A204.1 (cell line): ENCODE measurements around the gene TNFRSF18.

ENCODE experiments used
- FAIRE-seq: peaks from 2 replicates; lab custom pipeline; 2012; peaks lifted over from hg19 to GRCh38; lab: Jason Lieb, UNC

The TNFRSF18 gene

DNA sequence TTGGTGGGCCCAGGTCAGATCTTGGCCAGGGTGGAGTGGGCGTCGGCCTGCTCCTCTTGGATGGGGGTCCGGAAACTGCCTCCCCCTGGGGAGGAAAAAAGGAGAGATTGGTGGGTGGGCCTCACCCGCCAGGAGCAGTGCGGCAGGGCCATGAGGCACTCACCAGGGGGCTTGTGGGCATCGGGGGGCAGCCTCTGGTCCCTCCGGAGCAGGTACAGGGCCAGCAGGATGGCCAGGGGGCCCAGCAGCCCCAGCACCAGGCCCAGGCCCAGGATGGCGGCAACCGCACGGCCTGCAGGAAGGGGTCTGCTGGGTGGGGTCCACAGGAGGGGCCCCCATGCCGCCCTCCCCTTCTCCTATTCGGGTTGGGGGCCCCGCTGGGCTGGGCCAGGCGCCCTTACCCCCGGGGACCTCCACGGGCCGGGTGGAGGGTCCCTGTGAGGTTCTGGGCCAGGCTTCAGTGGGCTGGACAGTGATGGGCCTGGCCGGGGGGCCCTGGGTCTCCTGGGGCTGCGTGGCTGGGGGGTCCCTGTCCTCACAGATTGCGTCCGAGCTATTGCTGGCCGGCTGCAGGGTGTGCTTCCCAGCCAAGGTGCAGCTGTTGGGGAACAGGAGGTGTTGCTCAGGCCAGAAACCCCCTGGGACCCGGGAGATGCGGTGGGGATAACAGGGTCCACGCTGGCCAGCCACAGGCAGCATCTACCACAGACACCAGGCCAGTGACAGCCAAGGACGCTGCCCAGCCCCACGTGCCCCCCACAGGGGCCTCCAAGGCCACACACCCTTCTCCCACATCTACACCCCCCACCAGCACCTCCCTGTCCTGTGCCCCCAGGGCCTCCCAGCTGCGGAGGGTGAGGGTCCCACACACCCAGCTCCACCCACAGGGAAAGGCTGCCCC lies 5.4 kb upstream of the TNFRSF18 start:
- FAIRE-seq = no peak

DNA sequence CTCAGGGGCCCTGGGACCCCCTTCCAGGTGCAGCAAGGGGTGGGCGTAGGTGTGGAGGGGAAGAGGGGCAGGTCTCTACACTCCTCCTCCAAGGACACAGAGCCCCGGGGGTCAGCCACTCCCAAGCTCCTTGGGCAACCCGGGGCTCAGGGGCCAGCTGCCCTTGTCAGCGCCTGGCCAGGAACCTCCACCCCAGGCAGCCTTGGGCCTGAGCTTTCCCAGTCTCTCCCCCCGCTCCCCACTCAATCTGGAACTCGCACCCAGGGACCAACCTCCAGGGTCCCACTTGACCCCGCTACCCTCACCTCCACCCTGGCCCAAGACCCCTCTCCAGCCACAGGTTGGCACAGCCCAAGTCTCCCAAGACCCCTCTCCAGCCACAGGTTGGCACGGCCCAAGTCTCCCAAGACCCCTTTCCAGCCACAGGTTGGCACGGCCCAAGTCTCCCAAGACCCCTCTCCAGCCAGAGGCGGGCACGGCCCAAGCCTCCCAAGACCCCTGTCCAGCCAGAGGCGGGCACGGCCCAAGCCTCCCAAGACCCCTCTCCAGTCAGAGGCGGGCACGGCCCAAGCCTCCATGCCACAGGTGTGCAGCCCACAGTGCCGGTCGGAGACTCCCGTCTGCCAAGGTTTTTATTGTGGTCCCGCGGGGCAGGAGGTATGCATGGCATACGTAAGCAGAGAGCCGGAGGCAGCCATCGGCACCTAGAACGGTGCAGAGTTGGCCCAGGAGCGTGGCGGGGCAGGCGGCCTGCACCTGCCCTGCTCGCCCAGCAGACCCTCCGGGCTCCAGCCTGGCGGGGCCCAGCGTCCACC lies 4.5 kb upstream of the TNFRSF18 start:
- no peak for FAIRE-seq

DNA sequence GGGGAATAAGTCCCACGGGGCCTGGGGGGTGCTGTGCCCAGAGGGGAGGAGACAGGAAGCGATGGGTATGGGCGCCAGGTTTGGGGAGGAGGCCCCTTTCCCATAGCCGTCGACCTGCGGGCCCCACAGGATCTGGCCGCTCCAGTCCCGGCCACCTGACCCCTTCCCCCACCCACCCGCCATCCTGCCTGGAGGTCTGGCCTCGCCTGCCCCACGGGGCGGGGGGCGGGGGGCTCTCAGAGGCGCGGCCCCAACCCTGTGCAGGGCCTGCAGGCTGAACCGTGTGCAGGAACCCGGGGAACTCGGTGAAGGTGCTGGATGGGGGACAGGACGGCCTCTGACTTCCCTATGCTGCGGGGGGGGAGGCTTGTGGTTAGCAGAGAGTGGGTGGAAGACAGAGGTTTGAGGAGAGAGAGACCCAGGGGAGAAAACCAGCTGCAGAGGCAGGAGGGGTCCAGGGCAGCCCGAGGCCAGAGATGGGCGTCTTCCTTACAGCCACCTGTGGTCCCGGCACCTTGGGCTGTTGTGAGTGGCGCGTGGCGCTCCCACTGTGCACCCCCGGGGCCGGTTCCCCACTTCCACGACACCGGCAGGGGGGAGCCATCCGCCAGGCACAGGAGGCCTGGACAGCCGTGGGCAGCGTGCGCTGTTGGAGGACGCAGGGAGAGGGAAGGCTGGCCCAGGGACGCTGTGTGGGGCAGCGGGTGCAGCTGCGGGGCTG lies 2.5 kb upstream of the TNFRSF18 start:
- FAIRE-seq = no peak

DNA sequence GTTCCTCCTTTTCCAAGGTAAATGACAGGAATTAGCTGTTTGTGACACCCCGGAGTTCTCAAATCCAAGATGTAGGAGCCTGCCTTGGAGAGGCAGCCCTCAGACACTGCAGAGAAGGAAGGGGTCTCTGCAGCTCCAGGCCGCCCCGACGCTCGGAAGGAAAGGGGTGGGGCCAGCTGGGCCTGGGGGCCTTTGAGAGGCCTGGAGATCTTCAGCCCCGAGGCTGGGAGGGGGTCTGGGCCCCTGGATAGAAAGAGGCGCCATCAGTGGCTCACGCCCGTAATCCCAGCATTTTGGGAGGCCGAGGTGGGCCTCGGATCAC lies 1.1 kb upstream of the TNFRSF18 start:
- no peak for FAIRE-seq

DNA sequence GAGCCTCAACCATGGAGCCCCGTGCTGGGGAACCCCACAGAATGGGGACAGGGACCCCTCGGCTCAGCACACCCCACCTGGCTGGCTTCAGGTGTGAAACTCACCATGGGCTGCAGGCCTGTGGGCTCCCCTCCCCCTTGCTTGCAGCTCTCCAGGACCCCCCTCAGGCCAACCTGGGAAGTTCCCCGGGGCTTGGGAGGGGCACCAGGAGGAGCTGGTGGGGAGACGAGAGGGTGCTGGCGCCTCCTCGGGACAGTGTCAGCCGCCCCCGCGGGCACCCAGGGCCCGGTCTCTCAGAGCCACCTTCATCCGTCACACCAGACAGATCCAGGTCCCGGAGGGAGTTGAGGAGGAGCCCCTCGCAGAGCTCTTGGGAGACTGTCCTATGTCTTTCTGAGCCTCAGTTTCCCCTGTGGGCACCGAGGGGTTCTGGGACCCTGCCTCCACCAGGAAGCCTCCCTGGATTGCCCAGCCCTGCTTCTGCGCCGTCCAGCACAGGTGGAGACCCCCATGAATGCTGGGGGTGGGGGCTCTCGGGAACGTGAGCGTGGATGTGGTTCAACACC lies 657 bp upstream of the TNFRSF18 start:
- FAIRE-seq = no peak

DNA sequence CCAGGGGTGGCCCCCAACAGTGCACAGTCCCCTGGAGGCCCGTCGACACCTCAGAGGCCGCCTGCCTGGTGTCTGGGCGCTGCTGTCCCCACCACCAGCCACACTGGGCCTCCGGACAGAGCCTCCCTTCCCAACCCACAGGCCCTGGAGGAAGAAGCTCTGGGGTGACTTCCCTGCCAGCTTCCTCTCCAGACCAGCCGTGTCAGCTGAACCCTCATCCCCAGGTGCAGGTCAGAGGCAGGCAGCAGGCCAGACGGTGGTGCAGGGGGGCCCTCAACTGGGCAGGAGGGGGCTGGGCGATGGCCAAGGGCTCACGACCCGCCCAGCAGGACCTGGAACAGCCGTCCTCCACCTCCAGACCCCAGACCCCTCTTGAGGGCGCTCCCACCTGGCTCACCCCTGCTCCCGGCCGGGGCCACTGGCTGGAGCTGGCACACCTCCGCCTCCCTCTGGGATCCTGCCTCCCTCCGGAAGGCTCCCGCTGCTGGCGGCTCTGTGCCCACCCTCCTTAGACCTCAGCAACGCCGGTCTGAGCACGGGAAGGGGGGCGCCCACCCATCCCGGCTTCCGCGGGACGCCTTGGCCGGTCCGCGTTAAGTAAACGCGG lies 520 bp downstream of the TNFRSF18 start:
- FAIRE-seq = no peak

GRCh38 chr1:1204998-1205768 lies 1.2 kb downstream of the TNFRSF18 start:
- FAIRE-seq = no peak

GRCh38 chr1:1204425-1204920 lies 1.9 kb downstream of the TNFRSF18 start:
- no peak for FAIRE-seq

GRCh38 chr1:1203561-1204424 lies 2.6 kb downstream of the TNFRSF18 start:
- FAIRE-seq = no peak

DNA sequence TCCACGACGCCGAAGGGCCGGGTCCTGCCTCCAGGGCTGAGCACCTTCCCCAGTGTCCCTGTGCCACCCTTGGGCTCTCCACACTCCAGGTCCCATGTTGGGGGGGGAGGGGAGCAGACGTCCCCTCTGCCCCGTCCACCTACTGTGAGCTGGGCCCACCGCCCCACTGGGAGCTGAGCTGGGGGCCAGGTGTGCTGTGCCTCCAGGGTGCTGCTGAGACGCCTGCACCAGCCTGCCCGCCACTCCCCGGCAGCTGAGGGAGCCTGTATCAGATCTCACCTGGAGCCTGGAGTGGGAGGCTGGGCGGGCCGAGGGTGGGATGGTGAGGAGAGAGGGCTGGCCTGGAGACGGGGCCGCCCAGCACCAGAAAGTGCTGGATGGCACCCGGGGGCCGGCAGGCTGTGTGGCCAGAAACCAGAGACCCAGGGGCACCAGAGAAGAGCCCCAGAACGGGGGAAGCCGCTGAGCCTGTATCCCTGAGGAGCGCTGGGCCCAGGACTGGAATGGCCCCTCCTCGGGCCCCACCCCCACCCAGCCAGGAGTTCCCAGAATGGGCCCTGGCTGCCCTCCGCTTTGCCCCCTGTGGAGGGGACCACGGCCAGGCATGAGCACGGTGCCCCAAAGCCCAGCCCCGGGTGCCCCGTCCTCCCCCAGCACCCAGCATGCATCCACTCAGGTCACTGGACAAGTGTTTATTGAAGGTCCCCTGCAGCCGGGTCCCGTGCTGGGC lies 3.4 kb downstream of the TNFRSF18 start:
- no peak for FAIRE-seq

GRCh38 chr1:1200876-1201810 lies 5.2 kb downstream of the TNFRSF18 start:
- FAIRE-seq = no peak

GRCh38 chr1:1199961-1200875 lies 6.2 kb downstream of the TNFRSF18 start:
- FAIRE-seq = no peak

GRCh38 chr1:1199141-1199960 lies 7.0 kb downstream of the TNFRSF18 start:
- FAIRE-seq = no peak

DNA sequence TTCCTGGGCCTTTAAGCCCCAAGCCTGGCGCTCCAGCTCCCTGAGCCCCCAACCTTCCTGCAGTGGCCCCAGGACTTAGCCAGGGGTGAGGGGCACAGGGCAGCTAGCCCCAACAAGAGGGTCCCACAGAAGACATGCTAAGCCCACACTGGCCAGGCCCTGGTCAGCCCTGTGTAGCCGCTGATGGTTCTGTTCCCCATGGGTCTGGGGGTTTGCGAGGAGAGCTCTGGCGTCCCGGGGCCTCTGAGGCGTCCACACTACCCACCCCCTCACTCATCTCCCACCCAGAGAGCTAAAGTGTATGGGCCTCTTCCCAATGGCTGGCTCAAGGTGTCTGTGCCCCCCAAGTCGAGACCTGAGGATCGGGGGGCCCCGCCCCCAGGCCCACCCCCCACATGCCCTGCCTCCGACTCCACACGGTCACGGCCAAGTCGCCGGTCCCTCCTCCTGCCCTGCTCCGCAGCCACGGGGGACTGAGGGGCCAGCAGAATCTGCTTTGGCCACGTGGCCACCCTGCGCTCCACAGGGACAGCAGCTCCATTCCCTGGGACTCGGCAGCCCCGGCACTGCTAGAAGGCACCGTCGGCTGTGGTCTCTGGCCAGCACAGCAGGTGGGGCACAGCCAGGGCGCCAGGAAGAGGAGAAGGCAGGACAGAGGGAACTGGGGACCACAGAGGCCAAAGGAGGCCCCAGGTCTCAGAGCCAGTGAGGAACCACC lies 7.8 kb downstream of the TNFRSF18 start:
- no peak for FAIRE-seq

DNA sequence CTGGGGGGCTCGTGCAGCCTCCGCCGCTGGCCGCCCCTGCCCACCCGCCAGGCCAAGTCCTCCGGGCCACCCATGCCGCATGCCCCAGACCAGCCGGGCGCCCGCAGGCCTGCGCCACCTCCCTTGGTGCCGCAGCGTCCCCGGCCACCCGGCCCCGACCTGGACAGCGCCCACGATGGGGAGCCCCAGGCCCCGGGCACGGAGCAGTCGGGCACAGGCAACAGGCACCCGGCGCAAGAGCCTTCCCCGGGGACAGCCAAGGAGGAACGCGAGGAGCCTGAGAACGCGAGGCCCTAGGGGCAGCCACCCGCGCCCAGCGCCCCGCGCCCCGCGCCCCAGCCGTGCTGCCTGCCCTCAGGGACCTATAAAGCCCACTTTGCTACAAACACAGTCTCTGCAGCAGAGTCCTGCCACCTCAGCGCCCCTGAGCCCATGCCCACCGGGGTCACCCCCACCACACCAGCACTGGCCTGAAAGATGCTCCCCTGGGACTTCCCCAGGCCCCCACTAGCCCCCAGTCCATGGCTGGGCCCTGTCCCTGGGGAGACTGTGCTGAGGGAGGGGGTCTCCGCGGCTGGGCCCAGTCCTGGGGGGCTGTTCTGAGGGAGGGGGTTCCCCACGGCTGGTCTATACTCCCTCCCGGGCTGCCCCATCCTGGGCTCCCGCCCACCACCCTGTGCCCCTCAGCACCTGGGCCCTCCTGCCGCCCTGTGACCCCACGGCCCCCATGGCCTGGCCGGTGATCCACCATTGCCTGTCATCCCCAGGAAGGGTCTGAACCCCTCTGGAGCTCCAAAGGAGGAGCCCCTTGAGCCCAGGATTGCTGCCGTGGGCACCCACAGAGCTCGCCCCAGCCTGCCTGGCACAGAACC lies 8.6 kb downstream of the TNFRSF18 start:
- FAIRE-seq = no peak
